ENCODE data around the gene MTCH2. TPM values are rescaled to one million over a fixed set of nuclear protein-coding genes. Genes with fewer than 3 reads are reported as not detected.

Gene MTCH2
- total RNA-seq, 1 experiment from 2014 or later: 160 TPM

GRCh38 chr11:47649276-47649675 is 6.9 kb upstream of the MTCH2 start (continued):
- TF ChIP-seq ZNF512 (CRISPR knock-in tag; IDR thresholded peaks at IDR 0.05; ENCODE audit: borderline replicate concordance): no peak
- no peak for TF ChIP-seq ELF4 (CRISPR knock-in tag; IDR thresholded peaks at IDR 0.05; ENCODE audit: low read depth)
- no peak for TF ChIP-seq USF2 (CRISPR knock-in tag; IDR thresholded peaks at IDR 0.05)
- no peak for TF ChIP-seq NFATC4 (CRISPR knock-in tag; IDR thresholded peaks at IDR 0.05)

GRCh38 chr11:47646019-47646418 is 3.7 kb upstream of the MTCH2 start:
- CTCF ChIA-PET: no interaction called here
- ATAC-seq: no peak
- no peaks in the 10 kb centered on the region; the same call in 1 of the 2 replicates for H3K27me3 Mint-ChIP-seq (ENCODE audit: low read depth)

GRCh38 chr11:47645500-47645899 is 3.1 kb upstream of the MTCH2 start:
- DNase-seq (ENCODE audit: low spot score) (no peak), ATAC-seq (no peak)
- no peaks in the 10 kb centered on the region for H3K9me3 Mint-ChIP-seq
- POLR2A ChIA-PET: no interaction called here
- no peaks in the 10 kb centered on the region; the same call in 1 of the 2 replicates for H3K27me3 Mint-ChIP-seq (ENCODE audit: low read depth)
- H3K4me1 Mint-ChIP-seq: peaks cover 11% of the 10 kb centered on the region
- no peak overlapping the region for H3K4me3 Mint-ChIP-seq
- H3K27ac Mint-ChIP-seq: no peak overlapping the region
- CTCF ChIA-PET: no interaction called here
- no peaks in the 10 kb centered on the region for H3K36me3 Mint-ChIP-seq
- TF ChIP-seq JAZF1 (CRISPR knock-in tag; IDR thresholded peaks at IDR 0.05) (no peak), ZMAT4 (CRISPR knock-in tag; IDR thresholded peaks at IDR 0.05) (no peak), SMAD3 (CRISPR knock-in tag; IDR thresholded peaks at IDR 0.05; ENCODE audit: borderline replicate concordance) (no peak), IRF1 (CRISPR knock-in tag; IDR thresholded peaks at IDR 0.05) (no peak), ETV6 (CRISPR knock-in tag; IDR thresholded peaks at IDR 0.05) (no peak), E2F1 (CRISPR knock-in tag; IDR thresholded peaks at IDR 0.05) (no peak), EMX1 (CRISPR knock-in tag; IDR thresholded peaks at IDR 0.05) (no peak), GABPB1 (CRISPR knock-in tag; IDR thresholded peaks at IDR 0.05) (no peak), ZNF281 (CRISPR knock-in tag; IDR thresholded peaks at IDR 0.05) (no peak), RORB (CRISPR knock-in tag; IDR thresholded peaks at IDR 0.05) (no peak)

More at GRCh38 chr11:47646019-47646418, 3.7 kb upstream of the MTCH2 start:
- Mint-ChIP-seq H3K4me1 (peaks cover 9% of the 10 kb centered on the region), H3K36me3 (no peaks in the 10 kb centered on the region), H3K9me3 (no peaks in the 10 kb centered on the region), H3K27ac (no peak overlapping the region), H3K4me3 (no peak overlapping the region)
- TF ChIP-seq ZNF121 (CRISPR knock-in tag; IDR thresholded peaks at IDR 0.05): peak; percentile 41; the same call in 1 of the 2 replicates
- TF ChIP-seq KAT7 (CRISPR knock-in tag; IDR thresholded peaks at IDR 0.05; ENCODE audit: borderline replicate concordance): no peak
- no peak for TF ChIP-seq ZNF532 (CRISPR knock-in tag; IDR thresholded peaks at IDR 0.05; ENCODE audit: borderline replicate concordance)
- no peak for TF ChIP-seq NR2C2 (CRISPR knock-in tag; IDR thresholded peaks at IDR 0.05)
- no peak for TF ChIP-seq GTF2I (CRISPR knock-in tag; conservative IDR thresholded peaks at IDR 0.05)
- no peak for DNase-seq (ENCODE audit: low spot score)
- POLR2A ChIA-PET: no interaction called here

Data from WTC11 (cell line).